Mammary epithelial cell (primary cell): Measurements from ENCODE around the gene SYT11.

Experiments used
- CTCF ChIP-seq, 2 donors: IDR thresholded peaks in 1 of 2; conservative IDR thresholded peaks in 1 of 2; 2 replicates each; pipeline ENCODE4 v1.5.1; 2011 to 2012; ENCODE audit warnings: inconsistent platforms in 2 of 2, low read length in 2 of 2, mild to moderate bottlenecking in 2 of 2, control low read depth in 1 of 2, low read depth in 1 of 2; ENCODE audit not compliant: insufficient read depth in 1 of 2; ENCODE audit errors: extremely low read depth in 1 of 2
- EZH2 ChIP-seq: IDR thresholded peaks from 2 replicates; pipeline ENCODE4 v1.6.1; 2012; ENCODE audit warnings: low read length, inconsistent platforms, borderline replicate concordance

GRCh38 chr1:155850345-155850744 is 9.0 kb upstream of the SYT11 start:
- TF ChIP-seq CTCF (conservative IDR thresholded peaks at IDR 0.05 in 1 of 2, IDR thresholded peaks at IDR 0.05 in 1 of 2; ENCODE audit: extremely low read depth in 1 of 2, insufficient read depth in 1 of 2, low read depth in 1 of 2, low read length in 2 of 2): no peak
- TF ChIP-seq EZH2: no peak
